H9 (cell line): Measurements from ENCODE around the gene ATP8A1. TPM values are rescaled to one million over a fixed set of nuclear protein-coding genes. Genes with fewer than 3 reads are reported as not detected.
"Not testable (repeated sequence)": the region's sequence is repeated elsewhere in the genome, so short reads cannot be mapped to it uniquely, and the experiment has no call there.

Experiments used
- DNase-seq: peaks from one replicate; pipeline ENCODE4 v3.0.0-alpha.2; 2017
- H2AFZ ChIP-seq: one replicate; pipeline ENCODE4 v1.6.1; 2013; ENCODE audit warnings: mild to moderate bottlenecking, low read length, control low read depth, moderate library complexity
- H2AK5ac ChIP-seq: 2 replicates; pipeline ENCODE4 v1.6.1; 2013; ENCODE audit warnings: low read length, control low read depth, mixed read lengths; ENCODE audit not compliant: insufficient read length
- H2BK120ac ChIP-seq: one replicate; pipeline ENCODE4 v1.6.1; 2013; ENCODE audit warnings: low read depth, mild to moderate bottlenecking, low read length, control low read depth, inconsistent platforms; ENCODE audit not compliant: poor library complexity, severe bottlenecking
- H2BK12ac ChIP-seq: 2 replicates; pipeline ENCODE4 v1.6.1; 2013; ENCODE audit warnings: low read length, control low read depth, mixed read lengths, low read depth; ENCODE audit not compliant: insufficient read length
- H2BK15ac ChIP-seq: 2 replicates; pipeline ENCODE4 v1.6.1; 2013; ENCODE audit warnings: low read depth, low read length, control low read depth
- H2BK20ac ChIP-seq: one replicate; pipeline ENCODE4 v1.6.1; 2013; ENCODE audit warnings: low read depth, mild to moderate bottlenecking, low read length, control low read depth, inconsistent platforms; ENCODE audit not compliant: poor library complexity, severe bottlenecking
- H2BK5ac ChIP-seq: 2 replicates; pipeline ENCODE4 v1.6.1; 2013; ENCODE audit warnings: low read length, control low read depth, mixed read lengths; ENCODE audit not compliant: insufficient read length
- H3K14ac ChIP-seq: 2 replicates; pipeline ENCODE4 v1.6.1; 2013; ENCODE audit warnings: low read length, control low read depth; ENCODE audit not compliant: insufficient read depth
- H3K18ac ChIP-seq: 2 replicates; pipeline ENCODE4 v1.6.1; 2013; ENCODE audit warnings: low read depth, mild to moderate bottlenecking, mixed read lengths, low read length, control low read depth; ENCODE audit not compliant: insufficient read length
- H3K23ac ChIP-seq: 2 replicates; pipeline ENCODE4 v1.6.1; 2013; ENCODE audit warnings: low read length, control low read depth, mixed read lengths, low read depth; ENCODE audit not compliant: insufficient read length
- H3K23me2 ChIP-seq: 2 replicates; pipeline ENCODE4 v1.6.1; 2013; ENCODE audit warnings: low read depth, mild to moderate bottlenecking, mixed read lengths, low read length, control low read depth; ENCODE audit not compliant: insufficient read length, poor library complexity, severe bottlenecking
- H3K27ac ChIP-seq: 2 replicates; pipeline ENCODE4 v1.5.1; 2013; ENCODE audit warnings: low read length, control low read depth, mixed read lengths, low read depth; ENCODE audit not compliant: insufficient read length
- H3K27me3 ChIP-seq: 2 replicates; pipeline ENCODE4 v1.6.1; 2013; ENCODE audit warnings: low read length, control low read depth, inconsistent platforms; ENCODE audit not compliant: insufficient read depth
- H3K4ac ChIP-seq: 2 replicates; pipeline ENCODE4 v1.6.1; 2013; ENCODE audit warnings: low read depth, mild to moderate bottlenecking, control low read depth, inconsistent platforms, low read length, moderate library complexity
- H3K4me1 ChIP-seq: 2 replicates; pipeline ENCODE4 v1.6.1; 2013; ENCODE audit warnings: low read length, control low read depth, inconsistent platforms; ENCODE audit not compliant: insufficient read depth
- H3K4me2 ChIP-seq: 2 replicates; pipeline ENCODE4 v1.6.1; 2013; ENCODE audit warnings: low read length, control low read depth, mixed read lengths; ENCODE audit not compliant: insufficient read length, insufficient read depth
- H3K56ac ChIP-seq: 2 replicates; pipeline ENCODE4 v1.6.1; 2013; ENCODE audit warnings: low read depth, mild to moderate bottlenecking, mixed read lengths, low read length, control low read depth; ENCODE audit not compliant: insufficient read length
- H3K79me1 ChIP-seq: 2 replicates; pipeline ENCODE4 v1.6.1; 2013; ENCODE audit warnings: low read depth, mild to moderate bottlenecking, moderate library complexity, low read length, control low read depth, inconsistent platforms; ENCODE audit not compliant: insufficient read depth, poor library complexity, severe bottlenecking
- H3K79me2 ChIP-seq: 2 replicates; pipeline ENCODE4 v1.6.1; 2013; ENCODE audit warnings: low read length, control low read depth, inconsistent platforms; ENCODE audit not compliant: insufficient read depth
- H3K9ac ChIP-seq: 2 replicates; pipeline ENCODE4 v1.6.1; 2013; ENCODE audit warnings: low read length, control low read depth, mixed read lengths; ENCODE audit not compliant: insufficient read length; ENCODE audit errors: extremely low read depth
- H3K9me3 ChIP-seq: one replicate; pipeline ENCODE4 v1.6.1; 2013; ENCODE audit warnings: low read depth, low read length, inconsistent platforms; ENCODE audit not compliant: control insufficient read depth
- H3T11ph ChIP-seq: one replicate; pipeline ENCODE4 v1.6.1; 2013; ENCODE audit warnings: mild to moderate bottlenecking, low read length, control low read depth, inconsistent platforms
- H4K20me1 ChIP-seq: one replicate; pipeline ENCODE4 v1.6.1; 2013; ENCODE audit not compliant: control insufficient read depth, insufficient read length, insufficient read depth
- H4K5ac ChIP-seq: 2 replicates; pipeline ENCODE4 v1.6.1; 2013; ENCODE audit warnings: low read depth, mild to moderate bottlenecking, mixed read lengths, low read length, control low read depth; ENCODE audit not compliant: insufficient read length
- H4K8ac ChIP-seq: replicated peaks from 2 replicates; pipeline ENCODE4 v1.6.1; 2013; ENCODE audit warnings: low read length, control low read depth, mixed read lengths, low read depth; ENCODE audit not compliant: insufficient read length
- H4K91ac ChIP-seq: 2 replicates; pipeline ENCODE4 v1.6.1; 2013; ENCODE audit warnings: low read depth, mild to moderate bottlenecking, moderate library complexity, mixed read lengths, low read length, control low read depth; ENCODE audit not compliant: insufficient read length
- H3K27ac Mint-ChIP-seq, 3 experiments: 2 replicates in 2 of 3; 3 replicates in 1 of 3; pipeline ENCODE4 v1.8.0; 2020 to 2021; ENCODE audit warnings: mixed read lengths in 3 of 3, mild to moderate bottlenecking in 1 of 3, moderate library complexity in 1 of 3
- H3K27me3 Mint-ChIP-seq: 2 replicates; pipeline ENCODE4 v1.8.0; 2021; ENCODE audit warnings: low read depth, mild to moderate bottlenecking, moderate library complexity, mixed read lengths
- H3K36me3 Mint-ChIP-seq, 3 experiments: 2 replicates in 2 of 3; 3 replicates in 1 of 3; pipeline ENCODE4 v1.8.0; 2020 to 2021; ENCODE audit warnings: low read depth in 3 of 3, mixed read lengths in 3 of 3; ENCODE audit not compliant: insufficient read depth in 1 of 3
- H3K4me1 Mint-ChIP-seq, 2 experiments: 2 replicates each; pipeline ENCODE4 v1.8.0; 2020; ENCODE audit warnings: mixed read lengths in 2 of 2
- H3K4me3 Mint-ChIP-seq, 2 experiments: 2 replicates in 1 of 2; 3 replicates in 1 of 2; pipeline ENCODE4 v1.8.0; 2020 to 2021; ENCODE audit warnings: mild to moderate bottlenecking in 2 of 2, mixed read lengths in 2 of 2, moderate library complexity in 1 of 2
- H3K9me3 Mint-ChIP-seq, 2 experiments: 2 replicates in 1 of 2; 3 replicates in 1 of 2; pipeline ENCODE4 v1.8.0; 2020; ENCODE audit warnings: mild to moderate bottlenecking in 2 of 2, mixed read lengths in 2 of 2, moderate library complexity in 1 of 2
- CTCF ChIP-seq: fragments of 200-600 bp; sonication (generic); conservative IDR thresholded peaks from 3 replicates; pipeline ENCODE4 v1.8.0; 2021; ENCODE audit warnings: antibody characterized with exemption, mild to moderate bottlenecking
- WGBS: extraction: QIAGEN DNeasy Blood & Tissue Kit; methylation state at CpG from one replicate; pipeline ENCODE4 v1.1.7; 2013; ENCODE audit warnings: missing lambda C conversion rate, low lambda C conversion rate, mixed read lengths; ENCODE audit not compliant: insufficient read length; ENCODE audit errors: extremely low coverage; 5-methylcytosine and 5-hydroxymethylcytosine counted together
- total RNA-seq: library from RNA; stranded (reverse); gene quantifications from 2 replicates; pipeline ENCODE4 v1.2.1, GENCODE V29; 2021

ATP8A1 gene
- total RNA-seq, 1 experiment from 2014 or later: 5.1 TPM

GRCh38 chr4:42470023-42470422 is 186.9 kb downstream of the ATP8A1 start:
- DNase-seq: no peak
- TF ChIP-seq CTCF: no peak
- H3K27ac ChIP-seq: no peak overlapping the region
- WGBS: no CpG with 5 or more reads among the region's 5 CpGs
- H4K91ac ChIP-seq: no peak overlapping the region
- no peaks in the 10 kb centered on the region for H3K79me1 ChIP-seq
- no peak overlapping the region for H2BK20ac ChIP-seq
- H2BK15ac ChIP-seq: no peak overlapping the region
- Mint-ChIP-seq H3K27ac (no peak overlapping the region), H3K9me3 (no peaks in the 10 kb centered on the region), H3K4me1 (peaks cover 23 to 31% of the 10 kb centered on the region in 2 experiments), H3K27me3 (no peaks in the 10 kb centered on the region), H3K36me3 (peaks cover 0 to 3% (median 0%) of the 10 kb centered on the region in 3 experiments; a peak in 2 of 7 replicates), H3K4me3 (no peak overlapping the region)
- H3K23ac ChIP-seq: no peak overlapping the region
- H3K18ac ChIP-seq: no peak overlapping the region
- no peaks in the 10 kb centered on the region for H3K23me2 ChIP-seq
- no peaks in the 10 kb centered on the region for H3K27me3 ChIP-seq
- H3K79me2 ChIP-seq: no peaks in the 10 kb centered on the region
- H3K14ac ChIP-seq: no peak overlapping the region
- H3K4me1 ChIP-seq: no peaks in the 10 kb centered on the region; the same call in 1 of the 2 replicates
- H3K9me3 ChIP-seq: no peaks in the 10 kb centered on the region
- no peaks in the 10 kb centered on the region for H4K20me1 ChIP-seq
- H3K4ac ChIP-seq: no peak overlapping the region
- no peak overlapping the region for H2AK5ac ChIP-seq
- H3K56ac ChIP-seq: no peak overlapping the region
- no peak overlapping the region for H4K8ac ChIP-seq
- H2BK5ac ChIP-seq: no peak overlapping the region
- H2AFZ ChIP-seq: no peak overlapping the region
- H4K5ac ChIP-seq: no peak overlapping the region
- H3T11ph ChIP-seq: no peak overlapping the region
- H3K4me2 ChIP-seq: no peak overlapping the region
- no peak overlapping the region for H2BK12ac ChIP-seq
- H2BK120ac ChIP-seq: no peak overlapping the region
- no peak overlapping the region for H3K9ac ChIP-seq

GRCh38 chr4:42467777-42468176 is 189.1 kb downstream of the ATP8A1 start:
- Mint-ChIP-seq H3K27ac (peak overlapping the region in 2 of 3 experiments; percentile 33 to 62; a peak in 5 of 7 replicates), H3K4me1 (peaks cover 30 to 36% of the 10 kb centered on the region in 2 experiments), H3K36me3 (peaks cover 6 to 10% (median 7%) of the 10 kb centered on the region in 3 experiments; a peak in 6 of 7 replicates)
- H3K4me1 ChIP-seq, H2AFZ ChIP-seq, H2BK120ac ChIP-seq, H3K27ac ChIP-seq, H4K20me1 ChIP-seq, H3K27me3 ChIP-seq, H3K23me2 ChIP-seq, H3T11ph ChIP-seq, H2BK15ac ChIP-seq, H3K18ac ChIP-seq, DNase-seq, H3K23ac ChIP-seq, H2BK20ac ChIP-seq, H3K14ac ChIP-seq, H3K79me1 ChIP-seq, H4K5ac ChIP-seq, H3K4me3 Mint-ChIP-seq, H3K9me3 ChIP-seq, H3K79me2 ChIP-seq, H3K9ac ChIP-seq, H2AK5ac ChIP-seq, H3K56ac ChIP-seq, H3K9me3 Mint-ChIP-seq, H4K8ac ChIP-seq, H3K27me3 Mint-ChIP-seq, H2BK5ac ChIP-seq, H4K91ac ChIP-seq, H2BK12ac ChIP-seq, H3K4ac ChIP-seq, H3K4me2 ChIP-seq: not testable (repeated sequence)
- whole genome bisulfite sequencing: no CpG with 5 or more reads among the region's 3 CpGs
